ENCODE results near the gene SFR1.
"Not testable (repeated sequence)": the region's sequence is repeated elsewhere in the genome, so short reads cannot be mapped to it uniquely, and the experiment has no call there.

Gene SFR1

DNA sequence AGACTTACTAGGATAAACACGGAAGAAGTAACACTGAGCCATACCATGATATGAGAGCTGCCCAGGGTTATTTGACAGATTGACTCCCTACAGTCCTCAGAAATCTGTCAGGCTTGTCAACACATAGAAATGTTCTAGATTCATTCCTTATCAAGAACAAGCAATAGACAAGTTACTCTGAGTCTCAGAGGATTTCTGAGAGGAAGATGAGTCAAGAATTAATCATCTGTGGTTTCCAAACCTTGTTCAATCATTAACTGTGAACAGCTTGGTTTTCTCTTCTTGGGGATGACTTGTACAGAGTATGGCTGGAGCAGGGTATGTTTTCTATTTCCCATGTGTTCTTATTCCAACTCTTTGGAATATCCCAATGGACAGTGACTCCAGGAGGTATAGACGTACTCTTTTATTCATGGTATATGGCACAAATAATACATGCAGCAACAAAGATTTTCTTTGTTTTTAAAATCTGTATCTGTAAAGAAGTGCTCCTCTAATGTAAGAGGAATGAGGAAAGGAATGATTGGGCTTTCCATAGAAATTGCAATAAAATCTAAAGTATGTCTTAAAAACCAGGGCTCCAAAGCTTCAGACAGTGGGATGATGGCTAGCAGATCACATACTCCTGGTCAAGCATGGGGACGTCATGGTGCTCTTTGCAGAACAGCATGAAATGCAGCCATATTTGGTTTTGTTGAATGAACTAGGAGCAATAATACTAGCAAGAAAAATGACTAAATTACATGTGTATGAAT lies 11.9 kb upstream of the SFR1 start:
- no peak for DNase-seq

DNA sequence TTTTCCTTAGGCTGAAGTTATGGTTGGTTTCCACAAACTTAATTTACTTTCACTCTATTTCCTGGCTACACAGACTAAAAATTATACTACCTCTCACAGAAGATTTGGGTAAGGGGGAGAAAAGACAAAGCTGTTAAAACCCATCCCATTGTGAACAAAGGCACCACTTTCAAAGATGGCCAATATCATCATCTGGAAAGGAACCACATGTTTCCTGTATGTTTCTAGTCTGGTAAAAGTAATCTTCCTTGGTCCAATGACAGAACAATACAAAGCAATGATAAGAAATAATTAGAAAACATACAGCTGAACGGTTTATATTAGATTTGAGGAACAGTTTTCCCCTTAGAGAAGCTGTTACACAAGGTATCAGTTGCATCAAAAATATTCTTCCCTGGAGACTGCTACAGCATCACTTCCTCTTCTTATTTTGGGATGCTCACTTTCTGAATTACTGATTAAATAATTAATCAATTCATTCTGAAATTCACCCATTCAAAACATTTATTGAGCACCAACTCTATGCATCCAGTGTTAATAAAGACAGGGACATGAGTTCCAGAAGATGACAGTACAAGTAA lies 8.5 kb upstream of the SFR1 start:
- DNase-seq = no peak

DNA sequence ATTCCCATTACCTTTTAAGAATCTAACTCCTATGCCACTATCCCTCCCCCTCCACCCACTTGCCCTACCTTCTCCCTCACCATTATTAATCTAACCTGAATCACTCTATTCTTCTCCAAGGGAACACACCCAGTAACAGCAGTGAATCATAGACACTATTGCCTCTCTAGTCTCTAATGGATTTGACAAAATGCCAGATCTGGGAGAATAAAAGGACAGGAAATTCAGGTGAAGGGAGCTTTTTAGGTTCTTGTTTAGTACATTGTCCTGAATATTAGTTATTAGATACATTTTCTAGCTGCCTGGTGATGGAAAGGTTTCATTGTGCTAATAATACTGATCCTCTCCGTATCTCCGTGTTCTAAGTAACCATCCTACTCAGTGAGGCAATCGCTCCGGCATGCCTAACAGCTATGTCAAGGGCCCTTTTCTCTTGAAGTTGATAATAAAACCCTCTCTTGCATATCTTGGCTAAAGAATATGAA lies 4.1 kb upstream of the SFR1 start:
- no peak for DNase-seq

DNA sequence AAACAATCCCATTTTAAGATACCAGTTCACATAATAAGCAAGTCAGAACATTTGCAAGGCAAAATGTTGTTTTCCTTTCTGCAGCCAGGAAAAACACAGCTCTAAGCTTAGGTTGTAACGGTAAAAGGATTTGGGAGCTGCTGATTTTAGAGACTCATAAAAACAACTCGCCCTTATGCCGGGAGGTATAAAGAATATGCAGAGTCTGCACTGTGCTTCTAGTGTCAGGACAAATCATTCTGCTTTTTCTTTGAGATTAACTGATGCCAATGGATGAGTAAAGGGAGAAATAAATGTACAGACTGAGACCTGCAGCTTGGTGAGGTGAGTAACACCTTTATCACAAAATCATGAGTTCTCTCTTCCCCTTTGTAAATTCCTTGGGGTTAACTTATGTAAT lies 2.0 kb upstream of the SFR1 start:
- DNase-seq = no peak

DNA sequence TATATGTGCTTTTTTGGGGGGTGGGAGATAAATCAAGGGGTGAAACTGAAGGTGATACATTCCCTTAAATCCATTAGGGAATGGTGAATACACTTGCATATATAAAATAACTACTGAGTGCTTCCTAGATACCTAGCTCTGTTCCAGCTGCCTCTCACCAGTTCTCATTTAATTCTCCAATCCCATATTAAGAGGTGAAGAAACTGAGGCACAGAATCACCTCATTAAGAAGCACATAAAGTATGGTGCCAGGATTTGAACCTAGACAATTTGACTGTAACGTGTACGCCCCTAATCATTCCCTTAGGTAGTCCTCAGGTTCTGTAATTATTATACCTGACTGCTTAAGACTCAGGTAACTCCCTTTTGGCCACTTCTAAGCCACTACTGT lies 1.5 kb upstream of the SFR1 start:
- no peak for DNase-seq

DNA sequence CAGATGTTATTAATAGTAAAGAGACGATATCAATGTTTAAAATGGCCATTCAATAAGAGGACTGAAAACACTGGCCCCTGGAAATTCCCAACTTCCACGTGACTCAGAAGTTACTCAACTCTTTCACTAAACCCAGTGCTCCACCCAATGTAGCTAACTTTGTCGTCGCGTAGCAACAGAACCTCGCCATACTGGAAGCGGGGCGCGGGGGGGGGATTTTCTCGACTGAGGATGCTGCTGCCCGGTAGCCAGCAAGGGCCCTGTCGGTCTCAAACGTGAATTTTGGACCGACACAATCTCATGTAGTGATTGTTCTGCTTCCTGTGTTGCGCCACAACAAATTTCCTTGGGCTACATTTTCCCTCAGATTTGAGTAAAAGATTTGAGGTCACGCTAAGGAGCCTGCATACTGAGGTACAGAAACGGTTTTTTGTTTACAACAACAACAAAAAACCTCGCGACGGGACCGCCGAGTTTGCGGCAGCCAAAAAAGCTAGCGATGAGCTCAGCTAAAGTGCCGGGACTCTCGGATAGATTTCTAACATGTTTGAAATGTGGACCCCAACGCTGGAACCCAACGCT lies 977 bp upstream of the SFR1 start:
- peak; percentile 80 to 91 for DNase-seq

DNA sequence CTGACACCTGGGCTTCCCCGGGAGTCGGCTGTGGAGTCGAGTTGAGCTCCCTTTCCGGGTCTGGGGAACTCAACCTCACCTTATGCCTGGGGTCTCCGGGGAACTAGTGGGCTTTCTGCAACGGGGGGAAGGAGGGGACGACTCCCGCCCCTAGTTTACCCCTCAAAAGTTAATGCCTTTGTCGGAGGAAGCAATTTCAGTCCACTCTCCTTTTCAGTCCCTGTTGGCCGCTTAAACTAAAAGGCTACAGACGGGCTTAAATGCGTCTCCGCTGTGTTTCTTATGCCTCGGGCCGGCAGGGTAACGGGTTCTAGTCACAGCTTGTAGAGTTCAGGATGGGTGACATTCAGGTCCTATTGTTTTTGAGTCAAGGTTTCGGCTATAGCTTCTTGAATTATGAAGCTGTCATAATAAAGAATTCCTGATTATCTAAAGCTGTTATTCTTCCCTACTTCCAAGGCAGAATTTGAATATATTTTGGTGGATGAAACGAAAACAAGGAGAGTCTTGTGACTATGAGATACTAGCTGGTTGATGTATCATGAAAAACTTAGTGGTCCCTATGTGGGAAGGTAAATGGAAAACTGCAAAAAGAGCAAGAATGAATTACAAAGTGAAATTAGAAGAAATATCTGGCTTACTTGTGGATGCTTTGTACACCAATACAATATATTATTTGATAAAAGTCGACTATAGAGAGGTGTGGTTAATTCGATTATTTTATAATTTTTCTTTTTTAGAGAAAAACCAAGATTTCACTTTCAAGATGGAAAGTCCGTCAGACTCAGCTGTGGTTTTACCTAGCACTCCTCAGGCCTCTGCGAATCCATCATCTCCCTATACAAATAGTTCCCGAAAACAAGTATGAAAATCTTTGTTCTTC lies 495 bp downstream of the SFR1 start:
- DNase-seq = no peak

DNA sequence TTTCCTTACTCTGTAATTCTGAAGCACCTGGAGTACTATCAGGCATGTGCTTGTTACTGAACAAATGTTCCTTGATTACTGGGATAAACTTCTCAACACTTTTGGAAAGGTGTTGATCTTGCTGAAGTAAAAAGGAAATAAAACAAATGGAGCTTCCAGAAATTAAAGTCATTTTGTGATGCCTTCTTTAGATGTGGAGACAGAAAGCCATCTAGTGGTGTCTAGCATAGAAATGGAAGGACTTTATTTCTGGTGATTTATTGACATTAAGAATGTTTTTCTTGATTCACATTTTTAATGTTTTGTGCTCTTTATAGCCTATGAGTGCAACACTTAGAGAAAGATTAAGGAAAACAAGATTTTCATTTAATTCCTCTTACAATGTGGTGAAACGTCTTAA lies 1.4 kb downstream of the SFR1 start:
- DNase-seq = no peak

DNA sequence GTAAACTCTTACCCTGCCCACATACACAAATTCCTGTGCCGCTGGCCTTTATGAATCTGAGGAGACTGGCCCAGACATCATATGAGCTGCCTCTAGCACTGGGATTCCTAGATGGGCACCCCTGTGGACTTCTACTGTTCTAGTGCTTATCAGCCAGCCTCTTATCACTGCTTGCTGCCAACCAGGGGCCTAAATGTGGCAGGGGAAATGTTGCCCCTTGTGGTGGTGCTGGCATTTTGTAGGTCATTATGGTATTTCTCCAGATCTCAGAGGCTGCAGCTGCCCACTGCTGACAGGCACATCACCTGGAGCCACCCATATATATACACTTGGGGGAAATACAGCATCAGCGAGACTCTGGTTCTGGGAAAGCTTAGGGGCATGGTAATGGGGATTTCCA lies 5.4 kb downstream of the SFR1 start:
- no peak for DNase-seq

DNA sequence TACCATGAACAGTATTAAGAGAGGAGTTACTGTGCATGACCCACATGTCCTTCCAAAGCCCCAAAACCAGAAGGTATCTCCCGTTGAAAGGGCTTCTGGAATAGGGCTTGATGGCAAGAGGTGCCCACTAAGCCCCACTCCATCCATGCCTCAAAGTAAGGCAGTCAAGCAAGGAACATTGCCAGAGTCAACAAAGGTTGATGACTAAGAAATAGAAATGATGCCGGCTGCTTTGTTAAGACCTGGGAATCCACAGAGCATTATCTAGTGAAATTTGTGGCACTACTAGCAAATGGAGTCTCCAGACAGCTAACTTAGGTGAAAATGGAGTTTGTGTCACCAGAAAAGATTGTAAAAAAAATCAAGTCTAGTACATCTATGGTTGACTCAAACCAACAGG lies 6.2 kb downstream of the SFR1 start:
- no peak for DNase-seq

DNA sequence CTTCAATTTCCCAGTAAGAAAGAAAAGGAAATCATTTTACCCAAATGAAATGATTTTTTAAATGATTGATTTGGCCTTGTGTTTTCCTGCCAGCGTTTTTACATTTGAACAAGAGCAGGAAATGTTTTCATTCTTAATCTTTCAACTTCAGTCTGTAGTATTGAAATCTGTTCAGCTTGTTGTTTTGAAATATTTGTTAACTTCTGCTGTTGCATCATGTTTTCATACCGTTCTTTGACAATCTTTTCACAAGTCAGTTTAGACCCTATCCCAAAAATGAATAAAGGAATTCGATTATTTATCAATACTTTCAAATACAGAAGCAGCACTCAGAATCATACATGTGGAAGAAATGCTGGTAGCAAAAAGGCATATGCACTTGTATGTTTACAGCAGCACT lies 8.1 kb downstream of the SFR1 start:
- no peak for DNase-seq

DNA sequence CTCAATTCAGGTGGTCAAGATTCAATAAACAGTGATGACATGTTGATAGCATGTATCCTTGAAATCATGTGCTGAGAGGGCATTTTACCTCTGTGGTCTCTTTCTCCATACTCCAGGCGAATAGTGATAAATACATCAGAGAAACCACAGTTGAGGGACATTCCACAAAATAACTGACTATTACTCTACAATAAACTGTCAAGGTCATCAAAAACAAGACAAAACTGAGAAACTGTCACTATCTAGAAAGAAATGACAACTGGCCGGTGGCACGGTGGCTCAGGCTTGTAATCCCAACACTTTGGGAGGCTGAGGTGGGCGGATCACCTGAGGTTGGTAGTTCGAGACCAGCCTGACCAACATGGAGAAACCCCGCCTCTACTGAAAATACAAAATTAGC lies 16.2 kb downstream of the SFR1 start:
- no peak for DNase-seq

DNA sequence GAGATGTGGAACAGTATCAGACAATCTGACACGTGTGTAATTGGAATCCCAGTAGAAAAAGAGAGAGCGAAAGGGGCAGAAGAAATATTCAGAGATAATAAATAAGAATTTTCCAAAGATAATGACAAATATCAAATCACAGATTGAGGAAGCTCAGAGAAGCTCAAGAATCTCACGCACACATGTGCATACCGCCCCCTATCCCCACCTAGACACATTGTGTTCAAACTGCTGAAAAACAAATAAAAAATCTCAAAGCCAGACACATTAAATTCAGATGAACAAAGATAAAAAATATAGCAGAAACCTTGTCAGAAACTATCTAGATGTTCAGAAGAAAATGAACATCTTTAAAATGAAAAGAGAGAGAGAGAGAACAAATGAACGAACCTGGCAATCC lies 17.2 kb downstream of the SFR1 start:
- no peak for DNase-seq

DNA sequence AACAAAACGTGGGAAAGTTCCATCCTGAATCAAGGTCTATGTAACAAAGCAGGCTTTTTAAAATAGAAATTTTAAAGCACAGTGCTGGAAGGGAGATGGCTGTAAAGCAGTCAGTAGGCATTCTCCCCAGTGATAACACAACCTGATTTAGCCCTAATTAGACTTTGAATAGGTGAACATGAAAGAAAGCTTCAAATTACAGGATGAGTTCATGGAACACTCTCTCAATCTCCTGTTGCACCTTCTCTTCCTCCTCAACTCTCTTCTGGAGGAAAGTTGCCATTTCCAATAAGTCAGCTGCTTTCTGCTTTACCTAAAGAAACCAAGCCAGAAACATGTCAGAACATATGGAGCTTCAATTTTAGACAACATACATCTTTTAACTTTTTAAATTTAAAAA lies 20.1 kb downstream of the SFR1 start:
- no peak for DNase-seq

DNA sequence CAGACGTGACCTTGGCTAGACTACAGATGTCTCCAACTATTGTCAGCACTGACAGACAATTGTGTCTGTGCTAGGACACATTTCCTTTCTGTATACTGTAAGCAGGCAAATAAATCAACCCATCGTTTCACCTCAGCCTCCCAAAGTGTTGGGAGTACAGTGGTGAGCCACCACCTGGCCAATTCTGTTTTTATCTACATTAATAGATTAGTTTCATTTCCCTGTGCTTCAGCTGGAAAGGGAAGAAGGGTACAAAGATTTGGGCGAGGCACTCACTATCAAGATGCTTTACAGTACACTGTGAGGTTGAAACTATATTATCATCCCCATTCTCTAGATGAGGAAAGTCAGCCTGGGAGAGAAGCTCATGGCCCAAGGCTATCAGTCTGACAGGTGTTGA lies 21.9 kb downstream of the SFR1 start:
- no peak for DNase-seq

DNA sequence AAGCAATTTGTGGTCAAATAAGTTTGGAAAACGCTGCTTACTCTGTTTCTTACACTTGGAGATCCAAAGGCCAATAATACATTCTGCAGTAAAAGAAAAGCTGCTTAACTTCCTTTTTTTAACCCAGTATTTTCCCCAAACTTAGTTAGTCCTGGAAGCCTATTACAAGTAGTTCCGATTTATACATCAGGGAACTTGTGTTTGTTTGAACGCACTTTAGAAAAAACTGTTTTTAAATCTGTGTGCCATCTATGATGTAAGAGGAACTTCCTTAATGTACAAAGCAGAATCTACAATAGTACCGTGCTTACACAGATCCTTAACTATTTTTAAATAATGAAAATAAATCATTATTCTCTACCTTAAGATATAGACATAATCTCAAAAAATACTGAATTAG lies 23.0 kb downstream of the SFR1 start:
- DNase-seq = no peak

DNA sequence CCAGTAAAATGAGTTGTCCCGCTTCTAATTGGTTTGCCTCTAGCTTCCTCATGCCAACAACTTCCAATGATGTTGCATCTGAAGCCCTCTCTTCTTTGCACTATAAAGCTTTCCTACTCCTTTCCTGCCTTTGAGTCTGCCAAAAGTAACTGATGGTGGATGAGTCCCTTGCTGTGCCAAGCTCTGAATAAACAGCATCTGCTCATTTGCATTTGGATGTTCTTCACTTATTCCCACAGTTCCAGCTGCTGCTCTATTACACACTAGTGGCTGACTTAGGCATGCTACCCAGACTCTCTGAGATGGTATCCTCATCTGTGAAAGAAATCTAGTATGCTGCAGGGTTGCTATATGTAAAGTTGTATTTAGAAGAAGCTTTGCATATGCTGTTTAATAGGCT lies 24.9 kb downstream of the SFR1 start:
- DNase-seq = no peak

DNA sequence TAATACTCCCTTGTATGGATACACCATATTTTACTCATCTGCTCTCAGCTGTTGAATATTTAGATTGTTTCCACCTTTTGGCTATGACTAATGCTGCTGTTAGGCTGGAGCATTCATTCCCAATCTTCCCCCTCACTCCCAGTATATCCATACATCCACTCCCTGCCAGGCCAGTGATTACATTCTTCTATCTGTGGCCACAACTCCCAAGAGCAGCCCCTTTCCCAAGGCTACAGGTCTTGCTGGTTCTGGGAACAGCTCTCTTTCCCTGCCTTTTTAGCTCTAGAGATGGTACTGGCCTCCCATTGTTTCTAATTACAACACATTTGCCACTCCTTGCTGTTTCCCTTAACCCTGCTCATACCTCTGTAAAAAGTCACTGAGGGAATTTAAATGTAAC lies 28.2 kb downstream of the SFR1 start:
- DNase-seq = no peak

DNA sequence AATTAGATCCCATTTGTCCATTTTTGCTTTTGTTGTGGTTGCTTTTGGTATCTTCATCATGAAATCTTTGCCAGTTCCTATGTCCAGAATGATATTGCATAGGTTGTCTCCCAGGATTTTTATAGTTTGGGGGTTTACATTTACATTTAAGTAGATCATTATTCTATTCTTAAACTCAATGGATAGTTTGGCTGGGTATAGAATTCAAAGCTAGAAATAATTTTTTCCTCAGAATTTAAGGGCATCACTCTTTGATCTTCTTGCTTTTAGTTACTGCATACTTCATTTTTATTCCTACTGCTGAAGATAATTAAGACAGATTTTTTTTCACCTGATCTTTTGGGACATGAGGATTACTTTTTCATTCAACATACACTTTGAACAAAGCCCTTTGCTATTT lies 29.8 kb downstream of the SFR1 start:
- DNase-seq = no peak

DNA sequence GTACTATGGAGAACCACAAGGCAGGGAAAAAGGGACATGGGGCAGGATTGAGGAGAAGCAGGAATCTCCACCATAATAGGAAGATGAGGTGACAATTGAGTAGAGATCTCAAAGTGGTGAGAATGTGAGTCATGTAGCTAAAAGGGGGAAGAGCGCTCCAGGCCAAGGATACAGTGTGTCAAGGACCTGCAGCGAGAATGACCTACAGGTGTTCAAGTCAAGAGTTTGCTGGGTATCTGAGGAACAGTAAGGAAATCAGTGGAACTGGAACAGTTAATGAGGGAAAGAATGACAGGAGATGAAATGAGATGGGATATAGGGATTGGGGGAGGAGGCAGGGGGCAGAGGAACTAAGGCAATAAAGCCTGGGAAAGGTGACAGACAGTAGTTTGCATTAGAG lies 33.6 kb downstream of the SFR1 start:
- no peak for DNase-seq

DNA sequence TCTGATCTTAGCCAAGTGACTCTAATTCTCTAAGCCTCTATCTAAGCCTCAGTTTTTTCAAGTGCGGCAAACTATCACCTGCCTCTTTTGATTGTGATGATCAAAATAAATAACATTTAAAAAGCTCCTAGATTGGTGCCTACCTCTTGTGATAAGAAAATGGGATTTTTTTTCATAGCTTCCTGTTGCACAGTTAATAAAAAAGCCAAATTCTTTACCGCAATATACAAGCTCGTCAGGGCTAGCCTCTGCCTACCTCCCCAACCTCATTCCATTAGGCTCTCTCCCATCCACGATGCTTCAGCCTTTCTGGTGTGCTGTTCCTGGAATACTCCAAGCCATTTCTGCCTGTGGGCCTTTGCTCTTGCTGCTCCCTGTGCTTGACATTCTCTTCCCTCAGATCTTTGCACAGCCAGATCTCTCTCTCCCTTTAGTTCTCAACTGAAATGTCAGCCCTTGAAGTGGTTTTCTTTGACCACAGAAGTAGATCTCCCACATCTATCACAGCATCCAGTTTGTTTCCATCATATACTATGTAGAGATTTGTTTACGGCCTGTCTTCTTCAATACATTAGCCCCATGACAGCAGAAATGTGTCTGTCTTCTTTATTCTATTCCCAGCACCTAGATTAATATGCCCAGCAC lies 48.8 kb downstream of the SFR1 start:
- DNase-seq = no peak

DNA sequence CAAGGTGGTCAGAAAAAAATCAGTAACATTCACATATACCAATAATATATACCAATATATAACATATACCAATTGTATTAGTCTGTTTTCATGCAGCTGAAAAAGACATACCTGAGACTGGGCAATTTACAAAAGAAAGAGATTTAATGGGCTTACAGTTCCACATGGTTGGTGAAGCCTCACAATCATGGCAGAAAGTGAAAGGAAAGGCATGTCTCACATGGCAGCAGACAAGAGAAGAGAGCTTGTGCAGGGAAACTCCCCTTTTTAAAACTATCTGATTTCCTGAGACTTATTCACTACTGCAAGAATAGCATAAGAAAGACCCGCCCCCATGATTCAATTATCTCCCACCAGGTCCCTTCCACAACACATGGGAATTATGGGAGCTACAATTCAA lies 52.2 kb downstream of the SFR1 start:
- DNase-seq = not testable (repeated sequence)
